ENCODE measurements around the gene ADCY1. TPM values are rescaled to one million over a fixed set of nuclear protein-coding genes. Genes with fewer than 3 reads are reported as not detected.

The ADCY1 gene
- total and polyA plus RNA-seq, 4 donors, result 0.33 to 20.1 (median 4.1) TPM

GRCh38 chr7:45714521-45714820 is 140.3 kb downstream of the ADCY1 start:
- H3K27me3 ChIP-seq (ENCODE audit: control insufficient read depth in 4 of 4, insufficient read depth in 4 of 4, low read length in 3 of 4), result no peaks in the 10 kb centered on the region
- H3K4me1 ChIP-seq (ENCODE audit: control insufficient read depth in 4 of 4, insufficient read depth in 4 of 4, low read length in 3 of 4), result peaks cover 0 to 2% (median 0%) of the 10 kb centered on the region in 4 donors
- no peaks in the 10 kb centered on the region for H3K9me3 ChIP-seq (ENCODE audit: control insufficient read depth in 4 of 4, low read length in 3 of 4)
- DNase-seq (ENCODE audit: low spot score), result peak; percentile 29
- 71% methylated on average over 4 of the region's 4 CpGs for WGBS
- peaks cover 9 to 64% (median 53%) of the 10 kb centered on the region in 4 donors for H3K36me3 ChIP-seq (ENCODE audit: control insufficient read depth in 4 of 4, insufficient read depth in 3 of 4, low read depth in 1 of 4, low read length in 3 of 4)
- TF ChIP-seq HNF4A (conservative IDR thresholded peaks at IDR 0.05), result no peak
- no peak for TF ChIP-seq JUND (IDR thresholded peaks at IDR 0.05)
- no peak overlapping the region for H3K9ac ChIP-seq (ENCODE audit: low read depth in 1 of 2, low read length in 2 of 2)
- no peak overlapping the region for H3K4me3 ChIP-seq (ENCODE audit: low read depth in 1 of 3, low read length in 3 of 3)
- no peak overlapping the region for H3K27ac ChIP-seq (ENCODE audit: low read depth in 1 of 2, low read length in 2 of 2)

GRCh38 chr7:45715471-45716352 is 141.5 kb downstream of the ADCY1 start:
- 95% methylated on average over 15 of the region's 15 CpGs for WGBS
- TF ChIP-seq TAF1 (conservative IDR thresholded peaks at IDR 0.05) (no peak), EGR1 (IDR thresholded peaks at IDR 0.05; ENCODE audit: low read depth in 2 of 2) (no peak), RAD21 (IDR thresholded peaks at IDR 0.05) (no peak), CTCF (IDR thresholded peaks at IDR 0.05; ENCODE audit: low read depth, low read length, missing input control) (no peak), HNF4G (IDR thresholded peaks at IDR 0.05) (no peak), YY1 (IDR thresholded peaks at IDR 0.05) (no peak), RXRA (IDR thresholded peaks at IDR 0.05) (no peak)
- H3K27ac ChIP-seq (ENCODE audit: low read depth in 1 of 2, low read length in 2 of 2), result no peak overlapping the region
- no peak overlapping the region for H3K4me3 ChIP-seq (ENCODE audit: low read depth in 1 of 3, low read length in 3 of 3)
- DNase-seq (ENCODE audit: low spot score), result no peak
- peaks cover 9 to 52% (median 42%) of the 10 kb centered on the region in 4 donors for H3K36me3 ChIP-seq (ENCODE audit: control insufficient read depth in 4 of 4, insufficient read depth in 3 of 4, low read depth in 1 of 4, low read length in 3 of 4)
- H3K27me3 ChIP-seq (ENCODE audit: control insufficient read depth in 4 of 4, insufficient read depth in 4 of 4, low read length in 3 of 4), result no peaks in the 10 kb centered on the region
- peaks cover 0 to 2% (median 0%) of the 10 kb centered on the region in 4 donors for H3K4me1 ChIP-seq (ENCODE audit: control insufficient read depth in 4 of 4, insufficient read depth in 4 of 4, low read length in 3 of 4)
- H3K9ac ChIP-seq (ENCODE audit: low read depth in 1 of 2, low read length in 2 of 2), result no peak overlapping the region
- no peaks in the 10 kb centered on the region for H3K9me3 ChIP-seq (ENCODE audit: control insufficient read depth in 4 of 4, low read length in 3 of 4)

GRCh38 chr7:45716380-45717203 is 142.4 kb downstream of the ADCY1 start:
- Histone ChIP-seq H3K4me3 (ENCODE audit: low read depth in 1 of 3, low read length in 3 of 3) (no peak overlapping the region), H3K27ac (ENCODE audit: low read depth in 1 of 2, low read length in 2 of 2) (no peak overlapping the region), H3K9ac (ENCODE audit: low read depth in 1 of 2, low read length in 2 of 2) (no peak overlapping the region), H3K9me3 (ENCODE audit: control insufficient read depth in 4 of 4, low read length in 3 of 4) (no peaks in the 10 kb centered on the region), H3K4me1 (ENCODE audit: control insufficient read depth in 4 of 4, insufficient read depth in 4 of 4, low read length in 3 of 4) (peaks cover 0 to 2% (median 0%) of the 10 kb centered on the region in 4 donors), H3K36me3 (ENCODE audit: control insufficient read depth in 4 of 4, insufficient read depth in 3 of 4, low read depth in 1 of 4, low read length in 3 of 4) (peaks cover 9 to 46% (median 37%) of the 10 kb centered on the region in 4 donors), H3K27me3 (ENCODE audit: control insufficient read depth in 4 of 4, insufficient read depth in 4 of 4, low read length in 3 of 4) (no peaks in the 10 kb centered on the region)
- WGBS, result 76% methylated on average over 16 of the region's 16 CpGs
- DNase-seq (ENCODE audit: low spot score), result no peak
- TF ChIP-seq NR2F2 (IDR thresholded peaks at IDR 0.05) (no peak), REST (IDR thresholded peaks at IDR 0.05) (no peak), TAF1 (conservative IDR thresholded peaks at IDR 0.05) (no peak), EGR1 (IDR thresholded peaks at IDR 0.05; ENCODE audit: low read depth in 2 of 2) (no peak), RXRA (IDR thresholded peaks at IDR 0.05) (no peak), JUND (IDR thresholded peaks at IDR 0.05) (no peak), RAD21 (IDR thresholded peaks at IDR 0.05) (no peak), MAX (IDR thresholded peaks at IDR 0.05) (no peak), FOXA2 (IDR thresholded peaks at IDR 0.05) (no peak), GABPA (IDR thresholded peaks at IDR 0.05 in 1 of 2, conservative IDR thresholded peaks at IDR 0.05 in 1 of 2) (no peak), ATF3 (IDR thresholded peaks at IDR 0.05) (no peak), FOXA1 (IDR thresholded peaks at IDR 0.05) (no peak), YY1 (IDR thresholded peaks at IDR 0.05) (no peak), CTCF (IDR thresholded peaks at IDR 0.05; ENCODE audit: low read depth, low read length, missing input control) (no peak)

All from liver (tissue), 9 donors.